ENCODE results near the gene ICOS. TPM values are rescaled to one million over a fixed set of nuclear protein-coding genes. Genes with fewer than 3 reads are reported as not detected.

ICOS gene
- total RNA-seq, 1 experiment from 2014 or later = not detected

DNA sequence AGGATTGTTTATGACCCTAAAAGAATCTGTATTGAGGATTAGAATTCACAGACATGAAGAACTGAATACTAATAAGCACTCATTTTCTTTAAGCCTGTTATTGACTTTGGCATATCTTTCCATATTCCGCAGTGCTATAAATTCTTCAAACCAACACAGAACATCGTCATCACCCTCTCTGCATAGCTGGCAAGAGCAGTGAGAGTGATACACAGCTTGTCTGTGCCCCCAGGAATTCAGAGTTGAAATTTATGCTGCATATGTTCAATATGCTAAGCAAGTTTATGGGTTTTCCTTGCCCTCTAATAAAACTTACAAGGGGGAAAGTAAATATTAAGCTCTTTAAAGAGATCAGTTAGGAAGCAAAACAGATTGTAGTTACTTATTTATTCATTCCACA lies 36.3 kb upstream of the ICOS start:
- Histone ChIP-seq H2AFZ (ENCODE audit: low read length) (no peak overlapping the region), H3K4ac (ENCODE audit: low read depth, low read length) (no peak overlapping the region), H3K79me1 (ENCODE audit: insufficient read depth, low read depth, low read length, poor library complexity, severe bottlenecking) (no peaks in the 10 kb centered on the region), H3K27me3 (ENCODE audit: insufficient read depth, low read length) (no peaks in the 10 kb centered on the region), H2BK15ac (ENCODE audit: low read depth, low read length) (no peak overlapping the region), H2AK5ac (ENCODE audit: insufficient read length, low read length) (no peak overlapping the region), H3K18ac (ENCODE audit: insufficient read length, low read depth, low read length) (no peak overlapping the region), H3K56ac (ENCODE audit: insufficient read length, low read depth, low read length) (no peak overlapping the region), H4K8ac (replicated peaks; ENCODE audit: insufficient read length, low read depth, low read length) (no peak overlapping the region), H3K23ac (ENCODE audit: insufficient read length, low read depth, low read length) (no peak overlapping the region), H2BK12ac (ENCODE audit: insufficient read length, low read depth, low read length) (no peak overlapping the region), H3K14ac (ENCODE audit: insufficient read depth, low read length) (no peak overlapping the region), H3K27ac (ENCODE audit: insufficient read length, low read depth, low read length) (no peak overlapping the region), H2BK120ac (ENCODE audit: low read depth, low read length, poor library complexity, severe bottlenecking) (no peak overlapping the region), H2BK5ac (ENCODE audit: insufficient read length, low read length) (no peak overlapping the region), H4K20me1 (ENCODE audit: control insufficient read depth, insufficient read depth, insufficient read length) (no peaks in the 10 kb centered on the region), H3K4me2 (ENCODE audit: insufficient read depth, insufficient read length, low read length) (no peak overlapping the region), H2BK20ac (ENCODE audit: low read depth, low read length, poor library complexity, severe bottlenecking) (no peak overlapping the region), H3K9ac (ENCODE audit: extremely low read depth, insufficient read length, low read length) (no peak overlapping the region), H3K4me1 (ENCODE audit: insufficient read depth, low read length) (no peaks in the 10 kb centered on the region), H3K79me2 (ENCODE audit: insufficient read depth, low read length) (no peaks in the 10 kb centered on the region), H3T11ph (ENCODE audit: low read length) (no peak overlapping the region), H4K5ac (ENCODE audit: insufficient read length, low read depth, low read length) (no peak overlapping the region), H4K91ac (ENCODE audit: insufficient read length, low read depth, low read length) (no peak overlapping the region), H3K9me3 (ENCODE audit: control insufficient read depth, low read depth, low read length) (no peaks in the 10 kb centered on the region), H3K23me2 (ENCODE audit: insufficient read length, low read depth, low read length, poor library complexity, severe bottlenecking) (no peaks in the 10 kb centered on the region)
- no CpG with 5 or more reads among the region's 2 CpGs for WGBS (ENCODE audit: extremely low coverage, insufficient read length, low lambda C conversion rate)
- Mint-ChIP-seq H3K27ac (no peak overlapping the region), H3K36me3 (ENCODE audit: insufficient read depth in 1 of 3, low read depth in 3 of 3) (peaks cover 0 to 11% (median 0%) of the 10 kb centered on the region in 3 experiments; a peak in 3 of 7 replicates), H3K9me3 (peaks cover 15 to 16% of the 10 kb centered on the region in 2 experiments; a peak in 4 of 5 replicates), H3K4me3 (no peak overlapping the region), H3K27me3 (ENCODE audit: low read depth) (no peaks in the 10 kb centered on the region; the same call in 1 of the 2 replicates), H3K4me1 (no peaks in the 10 kb centered on the region)
- DNase-seq = no peak
- no peak for TF ChIP-seq CTCF (conservative IDR thresholded peaks at IDR 0.05)
